IMR-90 (cell line): Measurements from ENCODE around the gene PHC2. TPM values are rescaled to one million over a fixed set of nuclear protein-coding genes. Genes with fewer than 3 reads are reported as not detected.

Experiments used
- ATAC-seq: fragments of 200-7000 bp; cut with Tn5 transposase; 2 replicates; pipeline ENCODE4 v1.9.1; 2020; ENCODE audit warnings: low read depth, mild to moderate bottlenecking, moderate library complexity
- BruUV-seq: library from RNA; stranded (reverse); fragments of 400-500 nt; replicated peaks from 2 replicates; lab custom pipeline; 2021; lab: Mats Ljungman, UMichigan
- CTCF ChIA-PET: fragments of 300-600 bp; formaldehyde crosslinking; extraction: SDS; loops from one replicate; lab custom pipeline; 2021; ENCODE audit warnings: antibody characterized with exemption; lab: Yijun Ruan, JAX
- POLR2A ChIA-PET: fragments of 300-600 bp; sonication (Branson Sonifier 250); formaldehyde crosslinking; loops from one replicate; lab custom pipeline; 2022; ENCODE audit warnings: antibody characterized with exemption; ENCODE audit not compliant: unreplicated experiment; lab: Charles Lee
- DNase-seq: peaks from one replicate; pipeline ENCODE4 v3.0.0; 2013
- H2AFZ ChIP-seq: replicated peaks from 2 replicates; pipeline ENCODE3; 2013; ENCODE audit warnings: low read length, mild to moderate bottlenecking; ENCODE audit not compliant: poor library complexity
- H2AK5ac ChIP-seq: 2 replicates; pipeline ENCODE4 v1.6.1; 2013; ENCODE audit warnings: low read depth, low read length, inconsistent platforms
- H2AK9ac ChIP-seq: replicated peaks from 2 replicates; pipeline ENCODE3; 2013; ENCODE audit warnings: mild to moderate bottlenecking, low read depth, low read length, moderate library complexity; ENCODE audit not compliant: poor library complexity
- H2BK120ac ChIP-seq: 2 replicates; pipeline ENCODE4 v1.6.1; 2013; ENCODE audit warnings: low read depth, low read length, inconsistent platforms
- H2BK15ac ChIP-seq: 3 replicates; pipeline ENCODE4 v1.6.1; 2013; ENCODE audit warnings: low read depth, low read length, inconsistent platforms
- H2BK20ac ChIP-seq: 2 replicates; pipeline ENCODE4 v1.6.1; 2013; ENCODE audit warnings: low read depth, mild to moderate bottlenecking, inconsistent platforms, low read length, moderate library complexity
- H2BK5ac ChIP-seq: 2 replicates; pipeline ENCODE4 v1.6.1; 2013; ENCODE audit warnings: mild to moderate bottlenecking, low read depth, low read length, inconsistent platforms; ENCODE audit not compliant: poor library complexity, severe bottlenecking
- H3K14ac ChIP-seq: replicated peaks from 2 replicates; pipeline ENCODE4 v1.6.1; 2013; ENCODE audit warnings: low read depth, low read length, inconsistent platforms
- H3K18ac ChIP-seq: 2 replicates; pipeline ENCODE4 v1.6.1; 2013; ENCODE audit warnings: low read depth, low read length, control low read depth
- H3K23ac ChIP-seq: 2 replicates; pipeline ENCODE4 v1.6.1; 2013; ENCODE audit warnings: low read depth, low read length, inconsistent platforms
- H3K27ac ChIP-seq: 2 replicates; pipeline ENCODE4 v1.5.1; 2013; ENCODE audit warnings: mild to moderate bottlenecking, control low read depth, low read length; ENCODE audit not compliant: insufficient read depth
- H3K27me3 ChIP-seq: 2 replicates; pipeline ENCODE4 v1.6.1; 2013; ENCODE audit warnings: low read length; ENCODE audit not compliant: control insufficient read depth, insufficient read depth
- H3K36me3 ChIP-seq: 2 replicates; pipeline ENCODE4 v1.6.1; 2013; ENCODE audit warnings: low read length, mixed read lengths; ENCODE audit not compliant: control insufficient read depth, insufficient read depth
- H3K4ac ChIP-seq: 2 replicates; pipeline ENCODE4 v1.6.1; 2013; ENCODE audit warnings: low read depth, low read length, inconsistent platforms
- H3K4me1 ChIP-seq: 2 replicates; pipeline ENCODE4 v1.6.1; 2013; ENCODE audit warnings: low read length, mixed read lengths; ENCODE audit not compliant: control insufficient read depth, insufficient read depth
- H3K4me2 ChIP-seq: 2 replicates; pipeline ENCODE4 v1.6.1; 2013; ENCODE audit warnings: low read depth, mild to moderate bottlenecking, control low read depth, low read length, moderate library complexity
- H3K4me3 ChIP-seq: 2 replicates; pipeline ENCODE4 v1.5.1; 2013; ENCODE audit warnings: low read depth, mild to moderate bottlenecking, control low read depth, low read length, moderate library complexity; ENCODE audit not compliant: insufficient read depth
- H3K56ac ChIP-seq: 2 replicates; pipeline ENCODE4 v1.6.1; 2013; ENCODE audit warnings: low read length, inconsistent platforms; ENCODE audit not compliant: insufficient read depth; ENCODE audit errors: extremely low read depth
- H3K79me1 ChIP-seq, 2 experiments: 2 replicates each; pipeline ENCODE4 v1.6.1; 2013; ENCODE audit warnings: low read length in 2 of 2, inconsistent platforms in 1 of 2, low read depth in 1 of 2
- H3K9ac ChIP-seq: 2 replicates; pipeline ENCODE4 v1.6.1; 2013; ENCODE audit warnings: low read depth, low read length, control low read depth
- H3K9me1 ChIP-seq: 2 replicates; pipeline ENCODE4 v1.6.1; 2013; ENCODE audit warnings: low read length, inconsistent platforms; ENCODE audit not compliant: insufficient read depth
- H3K9me3 ChIP-seq: 2 replicates; pipeline ENCODE4 v1.6.1; 2013; ENCODE audit warnings: low read length; ENCODE audit not compliant: control insufficient read depth, insufficient read depth
- H4K20me1 ChIP-seq: 2 replicates; pipeline ENCODE4 v1.6.1; 2013; ENCODE audit warnings: low read length, inconsistent platforms; ENCODE audit not compliant: insufficient read depth
- H4K5ac ChIP-seq: 2 replicates; pipeline ENCODE4 v1.6.1; 2013; ENCODE audit warnings: mild to moderate bottlenecking, low read depth, low read length, control low read depth
- H4K8ac ChIP-seq, 2 experiments: 2 replicates each; pipeline ENCODE4 v1.6.1; 2013; ENCODE audit warnings: low read depth in 2 of 2, low read length in 2 of 2, control low read depth in 1 of 2, inconsistent platforms in 1 of 2
- H4K91ac ChIP-seq: 2 replicates; pipeline ENCODE4 v1.6.1; 2013; ENCODE audit warnings: low read depth, low read length, inconsistent platforms; ENCODE audit not compliant: insufficient read depth
- BHLHE40 ChIP-seq: fragments of 150-350 bp; IDR thresholded peaks from 2 replicates; pipeline ENCODE4 v1.6.1; 2016; ENCODE audit warnings: mild to moderate bottlenecking, low read depth, low read length
- CTCF ChIP-seq: conservative IDR thresholded peaks from 2 replicates; pipeline ENCODE4 v1.5.1; 2012; ENCODE audit warnings: mild to moderate bottlenecking, low read depth, low read length, improper control_type of control experiment
- FOS ChIP-seq: fragments of 150-350 bp; IDR thresholded peaks from 2 replicates; pipeline ENCODE4 v1.6.1; 2016; ENCODE audit warnings: low read depth, low read length
- MAFK ChIP-seq: IDR thresholded peaks from 2 replicates; pipeline ENCODE4 v1.6.1; 2012; ENCODE audit warnings: low read depth, low read length, improper control_type of control experiment
- MAZ ChIP-seq: IDR thresholded peaks from 2 replicates; pipeline ENCODE4 v1.6.1; 2012; ENCODE audit warnings: low read depth, mild to moderate bottlenecking, low read length, improper control_type of control experiment, moderate library complexity, borderline replicate concordance
- MXI1 ChIP-seq: IDR thresholded peaks from 2 replicates; pipeline ENCODE4 v1.6.1; 2012; ENCODE audit warnings: low read depth, mild to moderate bottlenecking, low read length, moderate library complexity, borderline replicate concordance
- NFE2L2 ChIP-seq: fragments of 150-350 bp; IDR thresholded peaks from 2 replicates; pipeline ENCODE4 v1.6.1; 2016; ENCODE audit warnings: low read depth, mild to moderate bottlenecking, low read length
- POLR2A ChIP-seq: IDR thresholded peaks from 2 replicates; pipeline ENCODE4 v1.6.1; 2012; ENCODE audit warnings: mild to moderate bottlenecking, low read depth, low read length
- RAD21 ChIP-seq: IDR thresholded peaks from 2 replicates; pipeline ENCODE4 v1.6.1; 2012; ENCODE audit warnings: low read length, improper control_type of control experiment
- RFX5 ChIP-seq: IDR thresholded peaks from 2 replicates; pipeline ENCODE4 v1.8.0; 2012; ENCODE audit warnings: low read depth, mild to moderate bottlenecking, low read length, moderate library complexity
- WGBS, 2 experiments: methylation state at CpG; one replicate each; pipeline versions ENCODE4 v1.1.5 to v1.1.7; 2013; ENCODE audit warnings: missing lambda C conversion rate in 2 of 2; ENCODE audit not compliant: insufficient read length in 1 of 2; ENCODE audit errors: extremely low coverage in 2 of 2; 5-methylcytosine and 5-hydroxymethylcytosine counted together
- dilution Hi-C: fragments of 300-500 bp; cut with HindIII; formaldehyde crosslinking; loops from one replicate; pipeline ENCODE4 v1.14.3; 2018; ENCODE audit warnings: low sequenced_read_pairs; ENCODE audit not compliant: unreplicated experiment
- in situ Hi-C: fragments of 300-500 bp; cut with MboI; formaldehyde crosslinking; loops from 3 replicates; pipeline ENCODE4 v1.14.3; 2019; ENCODE audit warnings: low sequenced_read_pairs, inconsistent platforms, mixed read lengths
- intact Hi-C: fragments of 100-400 bp; cut with micrococcal nuclease; formaldehyde crosslinking; loops from 2 replicates; pipeline ENCODE4 v1.10.0; 2022
- polyA plus RNA-seq, 3 experiments: library from polyadenylated mRNA; depleted of rRNA; stranded (reverse); fragments of >200 nt; gene quantifications; 2 replicates each; pipeline ENCODE4 v1.2.3, GENCODE V29; 2012; ENCODE audit warnings: low replicate concordance in 1 of 3
- total RNA-seq: library from RNA; depleted of rRNA; stranded (reverse); fragments of >200 nt; gene quantifications from 2 replicates; pipeline ENCODE4 v1.2.3, GENCODE V29; 2012
- TF ChIP-seq, protein P1 (sequence below): fragments of 150-350 bp; IDR thresholded peaks from 2 replicates; pipeline ENCODE4 v1.6.1; 2017; ENCODE audit warnings: mild to moderate bottlenecking, antibody characterized with exemption, low read length, low read depth

The PHC2 gene
- total and polyA plus RNA-seq, 2 of the 4 experiments (the other 2 are of a cell fraction), result 46.4 to 98.1 TPM

GRCh38 chr1:33445108-33445507 lies 14.2 kb upstream of the PHC2 start:
- CTCF ChIA-PET, result no interaction called here

More at GRCh38 chr1:33445108-33445507, 14.2 kb upstream of the PHC2 start:
- in situ Hi-C loops, result no loop called here
- Histone ChIP-seq H4K20me1 (no peaks in the 10 kb centered on the region), H3K14ac (no peak overlapping the region), H3K9me1 (peaks cover 6% of the 10 kb centered on the region), H3K9ac (no peak overlapping the region), H3K79me1 (no peaks in the 10 kb centered on the region), H4K8ac (no peak overlapping the region), H3K4ac (no peak overlapping the region), H2BK120ac (no peak overlapping the region), H3K4me2 (no peak overlapping the region), H3K56ac (no peak overlapping the region), H2BK15ac (no peak overlapping the region), H3K4me3 (no peak overlapping the region), H3K18ac (no peak overlapping the region), H2BK20ac (no peak overlapping the region), H4K91ac (no peak overlapping the region), H2AFZ (no peak overlapping the region), H3K9me3 (no peaks in the 10 kb centered on the region), H2BK5ac (no peak overlapping the region), H3K4me1 (peaks cover 8% of the 10 kb centered on the region), H2AK5ac (no peak overlapping the region), H2AK9ac (no peak overlapping the region), H3K23ac (no peak overlapping the region), H3K27ac (no peak overlapping the region), H4K5ac (no peak overlapping the region), H3K27me3 (no peaks in the 10 kb centered on the region), H3K36me3 (no peaks in the 10 kb centered on the region)
- POLR2A ChIA-PET, result no interaction called here
- intact Hi-C loops, result no loop called here
- dilution Hi-C loops, result no loop called here
- no peak for ATAC-seq
- BruUV-seq, result no TSS peak
- no peak for DNase-seq
- 100% methylated on average over 2 of the region's 6 CpGs; no CpG with 5 or more reads in 1 of the 2 experiments for WGBS, 2 experiments
- TF ChIP-seq NFE2L2 (no peak), MAZ (no peak), RFX5 (no peak), MAFK (no peak), CTCF (no peak), FOS (no peak), POLR2A (no peak), MXI1 (no peak), BHLHE40 (no peak), RAD21 (no peak)
- TF ChIP-seq, protein P1, sequence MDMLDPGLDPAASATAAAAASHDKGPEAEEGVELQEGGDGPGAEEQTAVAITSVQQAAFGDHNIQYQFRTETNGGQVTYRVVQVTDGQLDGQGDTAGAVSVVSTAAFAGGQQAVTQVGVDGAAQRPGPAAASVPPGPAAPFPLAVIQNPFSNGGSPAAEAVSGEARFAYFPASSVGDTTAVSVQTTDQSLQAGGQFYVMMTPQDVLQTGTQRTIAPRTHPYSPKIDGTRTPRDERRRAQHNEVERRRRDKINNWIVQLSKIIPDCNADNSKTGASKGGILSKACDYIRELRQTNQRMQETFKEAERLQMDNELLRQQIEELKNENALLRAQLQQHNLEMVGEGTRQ, result no peak
